Thyroid gland (tissue), 4 donors: ENCODE results near the gene HOXB7.

Experiments
- POLR2A ChIP-seq, 2 donors: fragments of 450-650 bp; IDR thresholded peaks; one replicate each; pipeline ENCODE4 v1.6.1; 2017; ENCODE audit warnings: antibody characterized with exemption in 2 of 2, mild to moderate bottlenecking in 2 of 2, moderate library complexity in 1 of 2
- TF ChIP-seq, protein P1 (sequence below), 6 experiments: fragments of 200-600 bp in 3 of 6; fragments of 450-650 bp in 3 of 6; sonication (generic) in 3 of 6; IDR thresholded peaks; one replicate each; pipeline ENCODE4 v1.5.1; 2016 to 2019; ENCODE audit warnings: antibody characterized with exemption in 6 of 6, mild to moderate bottlenecking in 2 of 6, inconsistent platforms in 1 of 6, moderate library complexity in 1 of 6

DNA sequence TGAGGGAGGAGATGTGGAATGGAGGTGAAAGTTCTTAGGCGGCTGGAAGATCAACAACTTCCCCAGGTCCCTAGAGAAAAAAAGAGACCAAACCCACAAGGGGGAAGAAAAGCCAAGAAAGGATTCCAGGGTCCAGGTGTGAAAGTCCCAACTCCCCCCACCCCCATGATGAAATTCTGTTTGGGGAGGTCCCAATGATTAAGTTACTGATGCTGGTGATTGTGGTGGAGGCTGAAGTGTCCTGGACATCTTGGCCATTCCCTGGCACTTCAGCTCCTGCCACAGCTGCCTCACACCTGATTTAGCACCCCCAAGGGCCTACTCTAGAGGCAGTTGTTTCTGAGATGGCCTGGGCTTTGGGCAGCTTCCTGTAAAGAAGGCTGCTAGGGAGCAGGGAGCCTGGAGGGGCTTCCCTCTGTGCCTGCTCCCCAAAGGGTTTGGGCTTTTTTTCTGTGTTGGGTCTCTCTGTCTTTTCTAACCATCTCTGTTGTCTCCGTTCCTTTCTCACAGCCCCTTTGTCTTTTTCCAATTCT, 45.7 kb downstream of the HOXB7 start:
- TF ChIP-seq, protein P1, sequence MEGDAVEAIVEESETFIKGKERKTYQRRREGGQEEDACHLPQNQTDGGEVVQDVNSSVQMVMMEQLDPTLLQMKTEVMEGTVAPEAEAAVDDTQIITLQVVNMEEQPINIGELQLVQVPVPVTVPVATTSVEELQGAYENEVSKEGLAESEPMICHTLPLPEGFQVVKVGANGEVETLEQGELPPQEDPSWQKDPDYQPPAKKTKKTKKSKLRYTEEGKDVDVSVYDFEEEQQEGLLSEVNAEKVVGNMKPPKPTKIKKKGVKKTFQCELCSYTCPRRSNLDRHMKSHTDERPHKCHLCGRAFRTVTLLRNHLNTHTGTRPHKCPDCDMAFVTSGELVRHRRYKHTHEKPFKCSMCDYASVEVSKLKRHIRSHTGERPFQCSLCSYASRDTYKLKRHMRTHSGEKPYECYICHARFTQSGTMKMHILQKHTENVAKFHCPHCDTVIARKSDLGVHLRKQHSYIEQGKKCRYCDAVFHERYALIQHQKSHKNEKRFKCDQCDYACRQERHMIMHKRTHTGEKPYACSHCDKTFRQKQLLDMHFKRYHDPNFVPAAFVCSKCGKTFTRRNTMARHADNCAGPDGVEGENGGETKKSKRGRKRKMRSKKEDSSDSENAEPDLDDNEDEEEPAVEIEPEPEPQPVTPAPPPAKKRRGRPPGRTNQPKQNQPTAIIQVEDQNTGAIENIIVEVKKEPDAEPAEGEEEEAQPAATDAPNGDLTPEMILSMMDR (IDR thresholded peaks at IDR 0.05): no peak
- no peak for TF ChIP-seq POLR2A (IDR thresholded peaks at IDR 0.05)
